GM21367 (cell line): ENCODE results near the gene TGFB2.

ENCODE experiments used
- ATAC-seq: cut with Tn5 transposase; IDR thresholded peaks from one replicate; pipeline ENCODE4 v1.9.1; 2021; ENCODE audit not compliant: unreplicated experiment

TGFB2 gene

GRCh38 chr1:218330043-218330623 is 15.0 kb upstream of the TGFB2 start:
- ATAC-seq, result no peak

GRCh38 chr1:218332416-218332815 is 12.7 kb upstream of the TGFB2 start:
- no peak for ATAC-seq

GRCh38 chr1:218336328-218336727 is 8.8 kb upstream of the TGFB2 start:
- no peak for ATAC-seq

GRCh38 chr1:218339267-218339831 is 5.8 kb upstream of the TGFB2 start:
- peak; percentile 75 for ATAC-seq

GRCh38 chr1:218341325-218341724 is 3.8 kb upstream of the TGFB2 start:
- ATAC-seq, result no peak

GRCh38 chr1:218342091-218342490 is 3.0 kb upstream of the TGFB2 start:
- ATAC-seq, result no peak

GRCh38 chr1:218345673-218346390 is 696 bp downstream of the TGFB2 start:
- ATAC-seq, result peak; percentile 64

- no peak for ATAC-seq
These were observed 1.5 kb downstream of the TGFB2 start for GRCh38 chr1:218346391-218347204.

- no peak for ATAC-seq
These were observed 2.2 kb downstream of the TGFB2 start for GRCh38 chr1:218347336-218347722.

GRCh38 chr1:218347723-218348627 is 2.8 kb downstream of the TGFB2 start:
- no peak for ATAC-seq

- ATAC-seq, result no peak
These were observed 3.5 kb downstream of the TGFB2 start for GRCh38 chr1:218348628-218349071.

GRCh38 chr1:218349348-218350034 is 4.4 kb downstream of the TGFB2 start:
- ATAC-seq, result no peak

- ATAC-seq, result no peak
These were observed 4.9 kb downstream of the TGFB2 start for GRCh38 chr1:218350035-218350525.

GRCh38 chr1:218350801-218351266 is 5.7 kb downstream of the TGFB2 start:
- no peak for ATAC-seq

- ATAC-seq, result peak; percentile 81
These were observed 6.4 kb downstream of the TGFB2 start for GRCh38 chr1:218351391-218352074.

- ATAC-seq, result no peak
These were observed 6.9 kb downstream of the TGFB2 start for GRCh38 chr1:218352075-218352438.

- ATAC-seq, result no peak
These were observed 8.5 kb downstream of the TGFB2 start for GRCh38 chr1:218353656-218354055.

GRCh38 chr1:218355278-218355677 is 10.1 kb downstream of the TGFB2 start:
- ATAC-seq, result no peak

- no peak for ATAC-seq
These were observed 12.2 kb downstream of the TGFB2 start for GRCh38 chr1:218357211-218357892.
